GM18526 (cell line): Measurements from ENCODE around the gene NCAM1.

Experiments
- POLR2A ChIP-seq: IDR thresholded peaks from 3 replicates; pipeline ENCODE4 v1.6.1; 2011; ENCODE audit not compliant: insufficient read length; ENCODE audit errors: extremely low read depth

Gene NCAM1

GRCh38 chr11:113305440-113306336 is 344.5 kb downstream of the NCAM1 start:
- no peak for TF ChIP-seq POLR2A

GRCh38 chr11:113308601-113309000 is 347.4 kb downstream of the NCAM1 start:
- TF ChIP-seq POLR2A: no peak

- no peak for TF ChIP-seq POLR2A
These were observed 350.3 kb downstream of the NCAM1 start for GRCh38 chr11:113311536-113311935.

- TF ChIP-seq POLR2A: no peak
These were observed 352.4 kb downstream of the NCAM1 start for GRCh38 chr11:113313601-113314000.

- no peak for TF ChIP-seq POLR2A
These were observed 352.8 kb downstream of the NCAM1 start for GRCh38 chr11:113314065-113314388.

GRCh38 chr11:113314389-113315301 is 353.4 kb downstream of the NCAM1 start, which contains the start of gene TTC12:
Gene TTC12 (plus strand): TSS chr11:113314583. CDS start chr11:113316258, 1,675 bp downstream.
- TF ChIP-seq POLR2A: peak; percentile 73

- TF ChIP-seq POLR2A: no peak
These were observed 354.6 kb downstream of the NCAM1 start for GRCh38 chr11:113315811-113316210.

- no peak for TF ChIP-seq POLR2A
These were observed 355.0 kb downstream of the NCAM1 start for GRCh38 chr11:113316256-113316655.

- no peak for TF ChIP-seq POLR2A
These were observed 356.1 kb downstream of the NCAM1 start for GRCh38 chr11:113317339-113317738.

- no peak for TF ChIP-seq POLR2A
These were observed 357.9 kb downstream of the NCAM1 start for GRCh38 chr11:113319085-113319484.

- TF ChIP-seq POLR2A: no peak
These were observed 360.9 kb downstream of the NCAM1 start for GRCh38 chr11:113322158-113322557.

GRCh38 chr11:113324250-113324649 is 363.0 kb downstream of the NCAM1 start:
- no peak for TF ChIP-seq POLR2A
